ENCODE results near the gene ARSI. TPM values are rescaled to one million over a fixed set of nuclear protein-coding genes. Genes with fewer than 3 reads are reported as not detected.

The ARSI gene
- total and polyA plus RNA-seq, 2 of the 13 experiments (the other 11 are each of a cell fraction or from before 2014, with no cell fraction given) = 4.2 to 33.9 TPM

DNA sequence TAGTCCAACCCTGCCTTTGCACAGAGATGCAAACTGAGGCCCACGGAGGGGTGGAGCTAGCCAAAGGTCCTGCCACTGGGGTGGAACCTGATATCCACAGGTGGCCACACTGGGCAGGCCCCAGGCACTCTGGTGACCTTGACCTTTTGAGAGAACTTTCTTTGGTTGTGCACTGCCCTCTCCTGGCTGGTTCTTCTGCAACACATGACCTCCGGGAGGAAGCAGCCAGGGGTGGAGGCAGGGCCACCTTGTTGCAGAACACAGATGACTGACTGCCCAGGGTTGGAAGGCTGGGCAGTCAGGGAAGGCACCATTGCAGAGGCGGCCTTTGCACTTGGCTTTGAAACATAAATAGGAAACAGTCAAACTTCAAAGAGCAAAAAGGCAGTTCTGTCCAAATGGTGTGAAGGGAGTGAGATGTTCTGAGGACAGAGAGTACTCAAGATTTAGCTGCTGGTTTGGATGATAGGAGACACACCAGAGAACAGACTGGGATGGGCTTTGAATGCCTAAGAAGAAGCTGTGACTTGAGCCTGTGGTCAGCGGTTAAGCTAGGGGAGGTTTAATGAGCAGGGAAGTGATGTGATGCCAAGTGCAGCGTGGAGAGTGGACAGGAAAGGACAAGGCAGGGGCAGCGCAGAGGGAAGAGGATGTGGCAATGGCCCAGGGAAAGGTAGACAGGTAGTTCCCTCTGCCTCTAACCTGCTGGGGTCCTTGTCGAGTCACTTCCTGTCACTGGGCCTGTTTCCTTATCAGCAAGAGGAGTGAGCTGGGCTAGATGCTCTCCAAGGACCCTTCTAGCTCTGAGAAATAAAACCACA lies 48.0 kb upstream of the ARSI start (continued):
- no peak for TF ChIP-seq ZBTB7A (CRISPR knock-in tag; IDR thresholded peaks at IDR 0.05)
- TF ChIP-seq ZBTB38 (CRISPR knock-in tag; IDR thresholded peaks at IDR 0.05) = no peak
- TF ChIP-seq HHEX (CRISPR knock-in tag; IDR thresholded peaks at IDR 0.05) = 0 out of 2 replicates have a peak, but pooled peaks have one; percentile 26
- TF ChIP-seq CHD4 (IDR thresholded peaks at IDR 0.05; ENCODE audit: borderline replicate concordance, low read length) = peak; percentile 33; the same call in 1 of the 2 replicates
- TF ChIP-seq, protein P1, sequence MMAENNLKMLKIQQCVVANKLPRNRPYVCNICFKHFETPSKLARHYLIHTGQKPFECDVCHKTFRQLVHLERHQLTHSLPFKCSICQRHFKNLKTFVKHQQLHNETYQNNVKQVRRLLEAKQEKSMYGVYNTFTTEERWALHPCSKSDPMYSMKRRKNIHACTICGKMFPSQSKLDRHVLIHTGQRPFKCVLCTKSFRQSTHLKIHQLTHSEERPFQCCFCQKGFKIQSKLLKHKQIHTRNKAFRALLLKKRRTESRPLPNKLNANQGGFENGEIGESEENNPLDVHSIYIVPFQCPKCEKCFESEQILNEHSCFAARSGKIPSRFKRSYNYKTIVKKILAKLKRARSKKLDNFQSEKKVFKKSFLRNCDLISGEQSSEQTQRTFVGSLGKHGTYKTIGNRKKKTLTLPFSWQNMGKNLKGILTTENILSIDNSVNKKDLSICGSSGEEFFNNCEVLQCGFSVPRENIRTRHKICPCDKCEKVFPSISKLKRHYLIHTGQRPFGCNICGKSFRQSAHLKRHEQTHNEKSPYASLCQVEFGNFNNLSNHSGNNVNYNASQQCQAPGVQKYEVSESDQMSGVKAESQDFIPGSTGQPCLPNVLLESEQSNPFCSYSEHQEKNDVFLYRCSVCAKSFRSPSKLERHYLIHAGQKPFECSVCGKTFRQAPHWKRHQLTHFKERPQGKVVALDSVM (CRISPR knock-in tag; IDR thresholded peaks at IDR 0.05) = peak; percentile 48; the same call in 1 of the 2 replicates
- no peak for TF ChIP-seq ATM (IDR thresholded peaks at IDR 0.05; ENCODE audit: borderline replicate concordance)
- no peak for TF ChIP-seq KLF13 (CRISPR knock-in tag; IDR thresholded peaks at IDR 0.05)
- TF ChIP-seq KMT2B (CRISPR knock-in tag; IDR thresholded peaks at IDR 0.05) = no peak
- TF ChIP-seq, protein P2, sequence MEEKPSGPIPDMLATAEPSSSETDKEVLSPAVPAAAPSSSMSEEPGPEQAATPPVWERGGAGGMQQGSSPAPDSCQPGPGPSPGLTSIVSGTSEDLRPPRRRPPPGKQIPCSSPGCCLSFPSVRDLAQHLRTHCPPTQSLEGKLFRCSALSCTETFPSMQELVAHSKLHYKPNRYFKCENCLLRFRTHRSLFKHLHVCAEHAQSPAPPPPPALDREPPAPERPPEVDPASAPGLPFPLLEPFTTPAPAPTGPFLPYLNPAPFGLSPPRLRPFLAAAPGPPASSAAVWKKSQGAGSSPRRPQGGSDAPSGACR (CRISPR knock-in tag; IDR thresholded peaks at IDR 0.05) = peak; percentile 54; the same call in 1 of the 2 replicates
- TF ChIP-seq NFKBIZ (CRISPR knock-in tag; IDR thresholded peaks at IDR 0.05) = no peak
- TF ChIP-seq RELA (CRISPR knock-in tag; IDR thresholded peaks at IDR 0.05) = no peak; the same call in 1 of the 2 replicates
- TF ChIP-seq NRL (CRISPR knock-in tag; IDR thresholded peaks at IDR 0.05; ENCODE audit: borderline replicate concordance) = no peak
- TF ChIP-seq, protein P3, sequence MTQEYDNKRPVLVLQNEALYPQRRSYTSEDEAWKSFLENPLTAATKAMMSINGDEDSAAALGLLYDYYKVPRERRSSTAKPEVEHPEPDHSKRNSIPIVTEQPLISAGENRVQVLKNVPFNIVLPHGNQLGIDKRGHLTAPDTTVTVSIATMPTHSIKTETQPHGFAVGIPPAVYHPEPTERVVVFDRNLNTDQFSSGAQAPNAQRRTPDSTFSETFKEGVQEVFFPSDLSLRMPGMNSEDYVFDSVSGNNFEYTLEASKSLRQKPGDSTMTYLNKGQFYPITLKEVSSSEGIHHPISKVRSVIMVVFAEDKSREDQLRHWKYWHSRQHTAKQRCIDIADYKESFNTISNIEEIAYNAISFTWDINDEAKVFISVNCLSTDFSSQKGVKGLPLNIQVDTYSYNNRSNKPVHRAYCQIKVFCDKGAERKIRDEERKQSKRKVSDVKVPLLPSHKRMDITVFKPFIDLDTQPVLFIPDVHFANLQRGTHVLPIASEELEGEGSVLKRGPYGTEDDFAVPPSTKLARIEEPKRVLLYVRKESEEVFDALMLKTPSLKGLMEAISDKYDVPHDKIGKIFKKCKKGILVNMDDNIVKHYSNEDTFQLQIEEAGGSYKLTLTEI (CRISPR knock-in tag; conservative IDR thresholded peaks at IDR 0.05) = no peak
- no peak for TF ChIP-seq ZNF780A (CRISPR knock-in tag; IDR thresholded peaks at IDR 0.05)
- TF ChIP-seq BCL6 (CRISPR knock-in tag; IDR thresholded peaks at IDR 0.05) = peak; percentile 74
- TF ChIP-seq TSC22D2 (CRISPR knock-in tag; IDR thresholded peaks at IDR 0.05; ENCODE audit: borderline replicate concordance) = 0 out of 2 replicates have a peak, but pooled peaks have one; percentile 59
- TF ChIP-seq ZNF672 (CRISPR knock-in tag; IDR thresholded peaks at IDR 0.05) = no peak
- TF ChIP-seq, protein P4, sequence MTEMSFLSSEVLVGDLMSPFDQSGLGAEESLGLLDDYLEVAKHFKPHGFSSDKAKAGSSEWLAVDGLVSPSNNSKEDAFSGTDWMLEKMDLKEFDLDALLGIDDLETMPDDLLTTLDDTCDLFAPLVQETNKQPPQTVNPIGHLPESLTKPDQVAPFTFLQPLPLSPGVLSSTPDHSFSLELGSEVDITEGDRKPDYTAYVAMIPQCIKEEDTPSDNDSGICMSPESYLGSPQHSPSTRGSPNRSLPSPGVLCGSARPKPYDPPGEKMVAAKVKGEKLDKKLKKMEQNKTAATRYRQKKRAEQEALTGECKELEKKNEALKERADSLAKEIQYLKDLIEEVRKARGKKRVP (CRISPR knock-in tag; IDR thresholded peaks at IDR 0.05) = no peak
- no peak for TF ChIP-seq FOXA1 (IDR thresholded peaks at IDR 0.05)
- peak; percentile 55 for TF ChIP-seq FOXA1 (CRISPR knock-in tag; IDR thresholded peaks at IDR 0.05)
- TF ChIP-seq, protein P5, sequence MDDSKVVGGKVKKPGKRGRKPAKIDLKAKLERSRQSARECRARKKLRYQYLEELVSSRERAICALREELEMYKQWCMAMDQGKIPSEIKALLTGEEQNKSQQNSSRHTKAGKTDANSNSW (CRISPR knock-in tag; IDR thresholded peaks at IDR 0.05; ENCODE audit: borderline replicate concordance) = no peak
- TF ChIP-seq PAWR (CRISPR knock-in tag; IDR thresholded peaks at IDR 0.05; ENCODE audit: borderline replicate concordance) = no peak
- TF ChIP-seq ESRRA (CRISPR knock-in tag; IDR thresholded peaks at IDR 0.05; ENCODE audit: low read depth) = peak; percentile 98
- TF ChIP-seq REL (CRISPR knock-in tag; conservative IDR thresholded peaks at IDR 0.05) = no peak
- TF ChIP-seq RFX5 (IDR thresholded peaks at IDR 0.05; ENCODE audit: low read depth, low read length) = 0 out of 2 replicates have a peak, but pooled peaks have one; percentile 13
